ENCODE data around the gene TRMO.

The TRMO gene

DNA sequence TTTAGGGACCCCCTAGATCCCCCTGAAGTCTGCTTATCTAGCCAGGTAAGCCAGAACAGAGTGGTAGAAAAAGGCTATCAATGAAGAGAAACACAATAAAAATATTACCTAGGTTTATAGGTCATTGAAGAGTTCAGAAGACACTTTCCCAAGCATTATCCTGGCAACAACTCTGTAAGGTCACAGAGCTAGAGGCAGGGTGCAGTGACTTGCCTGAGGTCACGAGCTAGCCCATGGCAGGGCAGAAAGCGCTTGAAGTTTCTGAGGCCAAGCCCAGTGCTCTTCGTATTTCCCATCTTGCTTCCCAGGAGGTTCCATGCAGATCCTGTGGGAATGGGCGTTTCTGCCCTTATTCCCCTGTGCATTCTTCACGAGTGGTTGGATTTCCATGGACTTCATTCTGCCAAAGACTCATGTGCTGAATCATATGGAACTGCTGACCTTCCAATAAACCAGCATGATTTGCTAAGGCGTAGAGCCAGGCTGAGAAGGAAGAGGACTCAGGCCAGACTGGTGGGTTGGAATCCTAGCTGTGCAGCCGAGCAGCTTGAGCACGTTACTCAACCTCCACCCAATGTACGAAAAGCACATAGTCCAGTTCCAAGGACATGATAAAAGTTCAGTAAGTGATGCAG lies 22.1 kb downstream of the TRMO start:
- no peak overlapping the region for H3K9ac ChIP-seq (ENCODE audit: low read length)
- no peak overlapping the region for H2AFZ ChIP-seq (ENCODE audit: low read length)
- no peak for TF ChIP-seq EZH2 (IDR thresholded peaks at IDR 0.05; ENCODE audit: borderline replicate concordance, low read length)
- TF ChIP-seq, protein P1, sequence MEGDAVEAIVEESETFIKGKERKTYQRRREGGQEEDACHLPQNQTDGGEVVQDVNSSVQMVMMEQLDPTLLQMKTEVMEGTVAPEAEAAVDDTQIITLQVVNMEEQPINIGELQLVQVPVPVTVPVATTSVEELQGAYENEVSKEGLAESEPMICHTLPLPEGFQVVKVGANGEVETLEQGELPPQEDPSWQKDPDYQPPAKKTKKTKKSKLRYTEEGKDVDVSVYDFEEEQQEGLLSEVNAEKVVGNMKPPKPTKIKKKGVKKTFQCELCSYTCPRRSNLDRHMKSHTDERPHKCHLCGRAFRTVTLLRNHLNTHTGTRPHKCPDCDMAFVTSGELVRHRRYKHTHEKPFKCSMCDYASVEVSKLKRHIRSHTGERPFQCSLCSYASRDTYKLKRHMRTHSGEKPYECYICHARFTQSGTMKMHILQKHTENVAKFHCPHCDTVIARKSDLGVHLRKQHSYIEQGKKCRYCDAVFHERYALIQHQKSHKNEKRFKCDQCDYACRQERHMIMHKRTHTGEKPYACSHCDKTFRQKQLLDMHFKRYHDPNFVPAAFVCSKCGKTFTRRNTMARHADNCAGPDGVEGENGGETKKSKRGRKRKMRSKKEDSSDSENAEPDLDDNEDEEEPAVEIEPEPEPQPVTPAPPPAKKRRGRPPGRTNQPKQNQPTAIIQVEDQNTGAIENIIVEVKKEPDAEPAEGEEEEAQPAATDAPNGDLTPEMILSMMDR (IDR thresholded peaks at IDR 0.05; ENCODE audit: low read length): no peak
- no peaks in the 10 kb centered on the region for H4K20me1 ChIP-seq (ENCODE audit: insufficient read depth, low read length)
- H3K9me2 ChIP-seq (ENCODE audit: low read depth, low read length): no peaks in the 10 kb centered on the region
- no peaks in the 10 kb centered on the region for H3K79me2 ChIP-seq (ENCODE audit: insufficient read depth, low read length)
- H3K27ac ChIP-seq (ENCODE audit: low read depth, low read length, poor library complexity, severe bottlenecking): no peak overlapping the region
- peaks cover 9% of the 10 kb centered on the region; the same call in 1 of the 2 replicates for H3K36me3 ChIP-seq (ENCODE audit: insufficient read depth, low read length)
- no peak overlapping the region for H3K4me3 ChIP-seq (ENCODE audit: low read depth, low read length, poor library complexity, severe bottlenecking)
- no peaks in the 10 kb centered on the region for H3K9me3 ChIP-seq (ENCODE audit: low read length)
- no peaks in the 10 kb centered on the region for H3K4me1 ChIP-seq (ENCODE audit: insufficient read depth, low read length, severe bottlenecking)
- no peaks in the 10 kb centered on the region for H3F3A ChIP-seq (ENCODE audit: insufficient read depth, low read length)
- no peaks in the 10 kb centered on the region for H3K27me3 ChIP-seq (ENCODE audit: insufficient read depth, low read length)
- H3K4me2 ChIP-seq (ENCODE audit: low read length): no peak overlapping the region

DNA sequence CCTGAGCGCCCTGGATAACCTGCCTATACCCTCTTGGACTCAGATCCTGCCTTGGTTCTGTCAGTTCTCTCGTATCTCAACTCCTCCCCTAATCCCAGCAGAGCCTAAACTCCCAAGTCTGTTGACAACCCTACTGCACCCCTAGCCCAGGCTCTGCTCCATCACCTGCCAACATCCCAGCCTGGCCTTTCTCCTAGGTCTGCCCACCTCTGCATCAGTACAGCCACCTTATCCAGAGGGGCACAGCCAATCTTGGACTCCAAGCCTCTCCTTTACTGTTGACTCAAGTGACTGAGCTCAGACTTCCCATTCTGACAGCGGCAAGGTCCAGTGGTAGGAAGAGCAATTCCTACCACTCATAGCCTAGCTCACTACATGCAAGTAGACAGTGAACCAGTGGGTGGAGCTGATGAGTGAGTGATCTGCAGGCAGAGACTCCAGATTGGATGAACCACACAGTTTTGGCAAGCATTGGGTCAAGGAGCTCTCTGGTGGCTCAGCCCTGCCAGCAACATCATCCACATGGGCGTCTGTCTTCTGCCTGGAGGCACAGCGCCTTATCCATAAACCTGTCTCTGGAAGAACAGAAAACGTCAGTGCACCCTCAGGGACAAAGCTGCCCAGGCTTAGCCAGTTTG lies 26.5 kb downstream of the TRMO start:
- no peaks in the 10 kb centered on the region for H3K9me3 ChIP-seq (ENCODE audit: low read length)
- no peaks in the 10 kb centered on the region for H4K20me1 ChIP-seq (ENCODE audit: insufficient read depth, low read length)
- H3F3A ChIP-seq (ENCODE audit: insufficient read depth, low read length): no peaks in the 10 kb centered on the region
- no peaks in the 10 kb centered on the region for H3K9me2 ChIP-seq (ENCODE audit: low read depth, low read length)
- no peak overlapping the region for H3K27ac ChIP-seq (ENCODE audit: low read depth, low read length, poor library complexity, severe bottlenecking)
- H3K9ac ChIP-seq (ENCODE audit: low read length): no peak overlapping the region
- no peak overlapping the region for H2AFZ ChIP-seq (ENCODE audit: low read length)
- no peak overlapping the region for H3K4me3 ChIP-seq (ENCODE audit: low read depth, low read length, poor library complexity, severe bottlenecking)
- no peaks in the 10 kb centered on the region for H3K36me3 ChIP-seq (ENCODE audit: insufficient read depth, low read length)
- H3K4me1 ChIP-seq (ENCODE audit: insufficient read depth, low read length, severe bottlenecking): no peaks in the 10 kb centered on the region
- no peaks in the 10 kb centered on the region for H3K27me3 ChIP-seq (ENCODE audit: insufficient read depth, low read length)
- H3K79me2 ChIP-seq (ENCODE audit: insufficient read depth, low read length): no peaks in the 10 kb centered on the region
- TF ChIP-seq EZH2 (IDR thresholded peaks at IDR 0.05; ENCODE audit: borderline replicate concordance, low read length): no peak
- TF ChIP-seq, protein P1 (IDR thresholded peaks at IDR 0.05; ENCODE audit: low read length): peak; percentile 47; the same call in 1 of the 2 replicates
- no peak overlapping the region for H3K4me2 ChIP-seq (ENCODE audit: low read length)

DNA sequence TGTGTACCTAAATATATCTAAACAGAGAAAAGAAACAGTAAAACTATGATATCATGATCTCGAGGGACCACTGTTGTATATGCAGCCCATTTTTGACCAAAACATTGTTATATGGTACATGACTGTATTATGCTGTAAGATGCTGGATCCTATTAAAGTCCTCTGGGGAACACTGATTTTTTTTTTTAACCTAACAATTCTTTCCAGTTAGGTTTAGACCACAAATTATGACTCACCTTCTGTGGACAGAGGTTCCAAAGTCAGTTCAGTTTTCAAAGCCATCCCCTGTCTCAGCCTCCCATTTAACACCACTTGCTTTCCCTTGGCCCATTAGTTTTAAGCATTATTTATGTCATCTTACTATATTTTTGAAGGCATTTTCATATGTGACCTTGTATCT lies 27.1 kb downstream of the TRMO start:
- no peaks in the 10 kb centered on the region for H4K20me1 ChIP-seq (ENCODE audit: insufficient read depth, low read length)
- no peaks in the 10 kb centered on the region for H3K9me2 ChIP-seq (ENCODE audit: low read depth, low read length)
- H3K36me3 ChIP-seq (ENCODE audit: insufficient read depth, low read length): no peaks in the 10 kb centered on the region
- no peaks in the 10 kb centered on the region for H3K4me1 ChIP-seq (ENCODE audit: insufficient read depth, low read length, severe bottlenecking)
- no peaks in the 10 kb centered on the region for H3K9me3 ChIP-seq (ENCODE audit: low read length)
- H3K9ac ChIP-seq (ENCODE audit: low read length): no peak overlapping the region
- H3K4me2 ChIP-seq (ENCODE audit: low read length): no peak overlapping the region
- H3K79me2 ChIP-seq (ENCODE audit: insufficient read depth, low read length): no peaks in the 10 kb centered on the region
- no peak overlapping the region for H2AFZ ChIP-seq (ENCODE audit: low read length)
- H3K27me3 ChIP-seq (ENCODE audit: insufficient read depth, low read length): no peaks in the 10 kb centered on the region
- H3F3A ChIP-seq (ENCODE audit: insufficient read depth, low read length): no peaks in the 10 kb centered on the region
- H3K27ac ChIP-seq (ENCODE audit: low read depth, low read length, poor library complexity, severe bottlenecking): no peak overlapping the region
- no peak for TF ChIP-seq EZH2 (IDR thresholded peaks at IDR 0.05; ENCODE audit: borderline replicate concordance, low read length)
- TF ChIP-seq, protein P1 (IDR thresholded peaks at IDR 0.05; ENCODE audit: low read length): no peak
- no peak overlapping the region for H3K4me3 ChIP-seq (ENCODE audit: low read depth, low read length, poor library complexity, severe bottlenecking)

Data from OCI-LY1 (cell line).